C1 segment of cervical spinal cord (tissue), 14 donors: Measurements from ENCODE around the gene TMTC1.

Experiments used
- DNase-seq, 14 donors: peaks; one replicate each; lab custom pipeline; 2025; lab: John Stamatoyannopoulos, UW

TMTC1 gene

GRCh38 chr12:29741342-29742241 lies 42.1 kb downstream of the TMTC1 start:
- DNase-seq, result no peak

- no peak for DNase-seq
Measured at GRCh38 chr12:29739279-29739991, 44.3 kb downstream of the TMTC1 start.

DNA sequence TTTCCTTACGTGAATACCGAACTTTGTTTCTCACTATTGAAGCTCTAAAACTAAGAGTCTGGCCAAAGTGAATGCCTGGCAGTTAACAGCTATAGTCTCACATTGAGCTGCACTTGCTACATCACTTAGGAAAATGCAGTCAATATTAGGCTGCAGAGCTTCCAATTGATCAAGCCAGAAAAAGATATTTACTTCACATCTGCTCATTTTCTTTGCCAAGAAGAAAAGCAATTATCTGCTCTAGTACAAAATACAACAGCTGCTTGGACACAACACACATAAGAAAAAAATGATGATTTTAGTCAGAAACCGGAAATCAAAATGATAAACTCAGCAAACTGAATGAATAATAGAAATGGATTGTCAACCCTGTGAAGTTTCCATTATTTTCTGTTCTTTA lies 45.4 kb downstream of the TMTC1 start:
- no peak for DNase-seq

GRCh38 chr12:29737644-29738043 lies 46.1 kb downstream of the TMTC1 start:
- DNase-seq, result no peak

DNA sequence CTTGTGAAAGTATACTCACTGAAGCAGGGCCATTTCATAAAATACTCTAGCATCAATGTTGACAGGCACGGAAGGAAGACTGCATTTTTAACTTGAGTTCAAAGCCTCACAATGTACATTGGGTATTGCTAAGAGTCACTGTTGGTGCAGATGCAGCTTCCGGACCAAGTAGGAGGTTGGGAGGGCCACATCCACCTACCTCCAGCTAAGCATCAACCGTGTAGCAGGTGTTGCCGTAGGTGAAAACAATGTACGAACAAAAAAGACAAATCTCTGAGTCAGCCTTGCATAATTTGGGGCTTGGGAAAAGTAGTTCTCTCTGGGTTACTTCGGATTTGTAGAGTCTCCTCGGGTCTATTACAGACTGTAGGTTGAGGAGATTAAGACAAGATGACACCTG lies 48.1 kb downstream of the TMTC1 start:
- DNase-seq, result no peak

DNA sequence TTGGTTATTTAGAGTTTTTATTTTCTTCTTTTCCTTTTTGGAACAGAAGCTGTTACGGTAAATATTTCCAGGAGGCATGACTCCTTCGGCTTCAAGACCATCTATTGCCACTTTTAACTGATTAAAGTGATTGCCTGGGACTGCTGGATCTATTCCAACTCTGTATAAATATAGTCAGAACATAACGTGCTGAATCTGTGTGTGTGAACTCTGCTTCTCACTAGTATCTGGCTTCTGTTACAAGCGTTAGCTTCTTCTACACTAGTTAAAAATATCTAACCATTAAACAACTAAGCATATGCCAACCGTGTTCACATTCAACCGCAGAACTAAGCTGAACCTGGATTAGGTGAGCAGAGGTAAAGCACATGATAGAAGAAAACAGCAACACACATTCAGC lies 49.0 kb downstream of the TMTC1 start:
- DNase-seq, result no peak

GRCh38 chr12:29734305-29734704 lies 49.4 kb downstream of the TMTC1 start:
- DNase-seq, result no peak

- DNase-seq, result no peak
Measured at GRCh38 chr12:29733501-29733900, 50.2 kb downstream of the TMTC1 start.

DNA sequence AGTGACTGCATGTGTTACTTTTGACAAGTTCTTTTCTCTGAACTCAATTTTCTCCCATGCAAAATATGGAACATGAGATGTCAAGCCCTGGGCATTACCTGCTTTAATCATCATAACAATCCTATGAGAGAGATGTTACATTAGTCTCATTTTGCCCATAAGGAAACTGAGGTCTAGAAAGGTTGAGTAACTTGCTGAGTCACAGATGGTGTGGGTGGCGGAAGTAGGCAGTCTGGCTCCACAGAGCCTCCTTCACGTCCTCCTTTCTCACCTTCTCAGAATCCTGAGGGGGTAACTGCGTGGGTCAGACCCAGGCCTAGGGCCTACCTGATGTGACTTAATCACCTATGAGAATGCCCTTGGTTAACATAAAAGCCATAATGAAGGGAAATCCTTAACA lies 50.7 kb downstream of the TMTC1 start:
- DNase-seq, result no peak

GRCh38 chr12:29732593-29732992 lies 51.1 kb downstream of the TMTC1 start:
- no peak for DNase-seq

DNA sequence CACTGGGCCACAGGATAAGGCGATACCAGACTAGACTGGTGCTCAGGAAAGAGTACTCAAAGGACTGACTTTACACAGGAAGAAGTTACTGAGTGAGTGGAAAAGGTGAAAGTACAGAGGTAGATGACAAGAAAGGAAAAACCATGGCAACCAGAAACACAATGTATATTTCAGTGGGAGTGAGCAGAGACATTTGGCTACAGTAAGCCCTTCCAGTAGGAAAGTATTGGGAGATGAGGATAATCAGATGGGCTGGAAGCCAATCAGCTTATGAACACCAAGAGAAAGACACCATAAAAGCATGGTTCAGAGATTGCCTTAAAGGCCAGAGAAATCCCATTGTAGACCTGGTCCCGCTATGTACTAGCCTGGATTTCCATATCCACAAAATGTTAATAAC lies 51.6 kb downstream of the TMTC1 start:
- no peak for DNase-seq

GRCh38 chr12:29731591-29731990 lies 52.2 kb downstream of the TMTC1 start:
- no peak for DNase-seq

DNA sequence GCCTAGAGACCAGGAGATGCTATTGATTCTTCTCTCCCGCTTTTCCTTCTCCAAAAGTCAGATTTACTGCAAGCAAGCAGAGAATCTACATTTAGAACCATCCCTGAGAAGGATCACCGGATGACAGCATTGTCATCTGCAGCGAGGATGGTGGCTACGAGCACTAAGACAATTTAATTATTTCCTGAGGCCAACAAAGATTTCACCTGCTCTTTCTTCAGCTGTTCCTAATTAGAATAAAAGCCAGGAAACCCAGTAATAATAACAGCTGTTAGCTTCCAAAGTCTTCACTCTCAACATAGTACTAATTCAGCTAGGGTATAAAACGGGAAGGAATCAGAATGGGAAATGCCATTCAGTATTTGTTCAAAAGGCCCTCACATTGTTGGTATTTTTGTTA lies 53.3 kb downstream of the TMTC1 start:
- DNase-seq, result no peak

- no peak for DNase-seq
Measured at GRCh38 chr12:29728030-29728429, 55.7 kb downstream of the TMTC1 start.

DNA sequence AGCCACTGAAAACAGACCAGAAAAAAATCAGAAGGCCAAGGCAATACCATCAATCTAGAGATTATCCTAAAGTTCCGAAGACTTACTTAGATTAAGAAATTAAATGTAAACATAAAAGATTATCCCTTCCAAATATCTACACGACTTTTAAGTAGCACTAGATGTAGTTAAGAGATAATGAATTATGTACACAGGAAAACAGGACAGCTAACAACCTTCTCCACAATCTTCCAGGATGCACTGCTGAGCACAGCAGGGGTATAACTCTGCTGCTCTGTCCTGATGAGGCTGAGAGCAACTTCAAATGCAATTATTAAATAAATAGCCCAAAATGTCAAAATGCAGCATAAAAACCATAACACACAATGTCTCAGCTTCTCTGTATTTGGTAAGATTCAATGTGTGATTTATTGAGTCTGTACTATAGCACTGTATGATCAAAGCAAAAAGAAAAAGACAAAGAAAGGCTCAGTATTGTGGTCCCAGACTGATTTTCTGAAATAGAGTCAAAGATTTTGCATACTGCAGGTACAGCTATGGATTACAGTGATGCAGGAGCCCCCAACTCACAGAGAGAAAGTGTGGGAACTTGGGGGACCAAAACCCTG lies 56.9 kb downstream of the TMTC1 start:
- no peak for DNase-seq

GRCh38 chr12:29726321-29726692 lies 57.4 kb downstream of the TMTC1 start:
- DNase-seq, result no peak

- peak in 4 of 14 donors; percentile 2 to 16 (median 14) for DNase-seq
Measured at GRCh38 chr12:29725587-29726320, 58.0 kb downstream of the TMTC1 start.

DNA sequence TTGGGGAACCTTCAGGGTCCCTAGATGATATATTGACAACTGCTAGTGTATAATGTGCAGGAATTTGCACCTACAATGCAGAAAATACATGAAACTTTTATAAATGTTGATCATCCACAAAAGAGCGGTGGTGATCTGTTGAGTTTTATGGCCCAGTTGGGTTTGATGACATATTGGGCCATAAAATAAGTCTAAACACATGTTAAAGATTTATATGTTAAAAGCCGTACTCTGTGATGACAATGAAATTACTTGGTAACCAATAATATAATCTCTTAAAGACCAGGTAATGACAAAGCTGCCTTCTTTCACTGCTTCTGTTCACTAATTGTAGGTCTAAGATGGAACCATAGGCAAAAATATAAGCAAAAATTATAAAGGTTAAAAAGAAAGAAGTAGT lies 61.6 kb downstream of the TMTC1 start:
- no peak for DNase-seq

DNA sequence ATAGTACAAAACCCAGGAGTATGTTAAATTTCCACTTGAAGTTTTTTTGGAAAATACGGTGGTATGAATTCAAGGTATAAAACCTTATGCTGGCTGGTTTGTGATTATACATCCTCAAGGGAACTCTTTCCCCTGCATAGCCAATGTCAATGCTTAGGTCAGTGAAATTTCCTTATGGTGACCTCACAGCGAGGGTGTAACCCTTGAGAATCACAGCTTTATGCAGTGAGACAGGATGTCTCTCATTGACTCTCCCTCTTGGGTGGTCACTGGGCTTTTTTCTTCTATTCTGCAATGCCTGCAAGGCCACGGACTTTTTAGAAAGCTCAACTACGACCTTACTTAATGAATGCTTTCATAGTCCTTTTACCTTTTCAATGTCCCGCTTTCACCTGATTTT lies 64.4 kb downstream of the TMTC1 start:
- DNase-seq, result no peak

DNA sequence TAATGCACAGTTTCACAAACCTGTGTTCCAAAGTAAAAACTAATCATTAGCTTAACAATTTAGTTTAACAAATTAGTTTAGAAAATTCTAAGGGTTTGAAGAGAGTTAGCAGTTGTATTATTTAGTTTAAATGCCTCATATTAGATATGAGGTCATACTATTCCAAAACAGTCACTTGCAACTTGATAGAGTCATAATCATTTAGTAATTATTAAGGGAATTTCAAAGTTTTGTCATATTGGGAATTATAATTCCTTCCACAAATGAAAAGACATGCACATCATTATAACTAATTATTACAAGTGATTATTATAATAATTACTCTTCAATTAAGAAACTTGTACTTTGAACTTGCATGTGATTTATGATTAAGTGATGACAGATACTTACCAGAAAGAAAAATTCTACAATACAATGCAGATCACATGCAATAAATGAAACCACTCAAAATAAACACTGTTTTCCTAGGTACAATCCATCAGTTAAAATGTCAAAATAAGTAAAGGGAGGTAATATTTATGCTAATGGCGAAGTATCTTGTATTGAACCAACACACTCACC lies 66.1 kb downstream of the TMTC1 start:
- no peak for DNase-seq

GRCh38 chr12:29714966-29715365 lies 68.8 kb downstream of the TMTC1 start:
- no peak for DNase-seq

GRCh38 chr12:29713729-29714128 lies 70.0 kb downstream of the TMTC1 start:
- DNase-seq, result no peak
